Measurements from ENCODE around the gene PDIA5. TPM values are rescaled to one million over a fixed set of nuclear protein-coding genes. Genes with fewer than 3 reads are reported as not detected.

Gene PDIA5
- total RNA-seq, 2 donors from 2014 or later: 28.0 to 33.2 TPM

DNA sequence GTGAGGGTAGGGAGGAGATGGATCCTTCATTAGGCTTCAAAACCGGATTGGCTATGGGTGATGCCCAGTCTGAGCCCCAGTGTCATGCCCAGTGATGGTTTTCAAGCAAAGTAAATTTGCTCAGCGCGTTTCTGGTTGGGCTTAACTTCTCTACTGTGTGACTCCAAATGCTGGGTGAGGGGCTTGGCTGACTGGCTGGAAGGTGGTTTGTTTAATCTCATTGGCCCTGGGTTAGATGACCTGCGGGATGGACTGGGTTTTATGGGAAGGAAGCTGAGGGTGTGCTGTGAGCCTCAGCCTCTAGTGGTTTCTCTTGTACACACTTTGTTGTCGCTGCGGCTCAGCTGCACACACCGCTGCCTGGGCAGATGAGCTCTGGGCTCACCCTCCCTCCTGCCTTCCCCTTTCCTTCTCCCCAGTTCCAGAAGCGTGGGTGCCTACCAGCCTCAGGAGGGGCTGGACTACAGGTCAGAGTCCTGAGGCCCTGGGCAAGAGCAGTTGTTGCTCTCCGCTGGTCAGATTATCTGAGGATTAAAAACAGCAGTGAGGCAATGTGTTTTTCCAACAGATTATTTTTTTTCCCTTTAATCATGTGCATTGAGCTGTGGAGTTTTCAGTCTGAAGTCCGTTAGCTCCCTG, 18.6 kb downstream of the PDIA5 start:
- TF ChIP-seq, protein P1, sequence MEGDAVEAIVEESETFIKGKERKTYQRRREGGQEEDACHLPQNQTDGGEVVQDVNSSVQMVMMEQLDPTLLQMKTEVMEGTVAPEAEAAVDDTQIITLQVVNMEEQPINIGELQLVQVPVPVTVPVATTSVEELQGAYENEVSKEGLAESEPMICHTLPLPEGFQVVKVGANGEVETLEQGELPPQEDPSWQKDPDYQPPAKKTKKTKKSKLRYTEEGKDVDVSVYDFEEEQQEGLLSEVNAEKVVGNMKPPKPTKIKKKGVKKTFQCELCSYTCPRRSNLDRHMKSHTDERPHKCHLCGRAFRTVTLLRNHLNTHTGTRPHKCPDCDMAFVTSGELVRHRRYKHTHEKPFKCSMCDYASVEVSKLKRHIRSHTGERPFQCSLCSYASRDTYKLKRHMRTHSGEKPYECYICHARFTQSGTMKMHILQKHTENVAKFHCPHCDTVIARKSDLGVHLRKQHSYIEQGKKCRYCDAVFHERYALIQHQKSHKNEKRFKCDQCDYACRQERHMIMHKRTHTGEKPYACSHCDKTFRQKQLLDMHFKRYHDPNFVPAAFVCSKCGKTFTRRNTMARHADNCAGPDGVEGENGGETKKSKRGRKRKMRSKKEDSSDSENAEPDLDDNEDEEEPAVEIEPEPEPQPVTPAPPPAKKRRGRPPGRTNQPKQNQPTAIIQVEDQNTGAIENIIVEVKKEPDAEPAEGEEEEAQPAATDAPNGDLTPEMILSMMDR (IDR thresholded peaks at IDR 0.05): no peak
- no peaks in the 10 kb centered on the region for H3K9me3 ChIP-seq
- H3K27me3 ChIP-seq (replicated peaks; ENCODE audit: insufficient read depth): no peaks in the 10 kb centered on the region
- no peak for ATAC-seq (ENCODE audit: insufficient number of reproducible peaks, low FRiP score, low read depth)
- no peaks in the 10 kb centered on the region for H3K36me3 ChIP-seq
- peaks cover 46 to 100% of the 10 kb centered on the region in 2 donors for H3K4me1 ChIP-seq (ENCODE audit: control insufficient read depth in 1 of 2, low read depth in 2 of 2)
- no peak for DNase-seq (ENCODE audit: low spot score)
- peak overlapping the region in 1 of 2 donors; percentile 40 for H3K27ac ChIP-seq
- H3K4me3 ChIP-seq: no peak overlapping the region

DNA sequence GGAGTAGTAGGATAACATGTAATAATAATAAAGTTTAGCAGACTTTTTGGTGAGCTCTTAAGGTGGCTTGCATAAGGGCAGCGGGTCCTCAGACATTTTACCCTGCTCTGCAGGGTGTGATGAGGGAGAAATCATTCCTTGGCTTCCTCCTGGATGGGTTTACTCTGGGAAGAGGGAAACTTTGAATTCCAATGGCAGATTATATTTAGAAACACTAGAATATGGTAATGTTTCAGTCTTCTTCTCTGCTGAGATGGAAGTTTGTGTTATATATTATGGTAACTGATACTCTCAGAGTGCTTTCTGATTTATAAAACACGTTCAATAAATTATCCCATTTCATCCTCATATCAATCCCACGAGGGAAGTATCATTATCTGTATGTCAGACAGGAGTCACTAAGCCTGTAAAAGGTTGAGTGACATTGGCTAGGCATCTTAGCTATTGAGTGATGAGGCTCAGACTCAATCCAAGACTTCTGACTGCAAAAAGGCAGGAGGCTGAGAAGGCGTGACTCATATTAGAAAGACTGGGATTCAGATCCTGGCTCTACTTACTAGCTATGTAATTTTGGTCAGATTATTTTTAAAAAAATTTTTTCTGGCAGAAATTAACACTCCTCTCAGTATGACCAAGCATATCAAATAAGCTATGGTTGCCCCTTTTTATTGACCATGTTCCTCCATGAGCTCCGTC, 19.3 kb downstream of the PDIA5 start:
- DNase-seq (ENCODE audit: low spot score): no peak
- no peaks in the 10 kb centered on the region for H3K9me3 ChIP-seq
- H3K27me3 ChIP-seq (replicated peaks; ENCODE audit: insufficient read depth): no peaks in the 10 kb centered on the region
- peaks cover 47 to 100% of the 10 kb centered on the region in 2 donors for H3K4me1 ChIP-seq (ENCODE audit: control insufficient read depth in 1 of 2, low read depth in 2 of 2)
- H3K27ac ChIP-seq: peak overlapping the region in 1 of 2 donors; percentile 40
- TF ChIP-seq, protein P1 (IDR thresholded peaks at IDR 0.05): no peak
- no peak for ATAC-seq (ENCODE audit: insufficient number of reproducible peaks, low FRiP score, low read depth)
- no peaks in the 10 kb centered on the region for H3K36me3 ChIP-seq
- H3K4me3 ChIP-seq: no peak overlapping the region

DNA sequence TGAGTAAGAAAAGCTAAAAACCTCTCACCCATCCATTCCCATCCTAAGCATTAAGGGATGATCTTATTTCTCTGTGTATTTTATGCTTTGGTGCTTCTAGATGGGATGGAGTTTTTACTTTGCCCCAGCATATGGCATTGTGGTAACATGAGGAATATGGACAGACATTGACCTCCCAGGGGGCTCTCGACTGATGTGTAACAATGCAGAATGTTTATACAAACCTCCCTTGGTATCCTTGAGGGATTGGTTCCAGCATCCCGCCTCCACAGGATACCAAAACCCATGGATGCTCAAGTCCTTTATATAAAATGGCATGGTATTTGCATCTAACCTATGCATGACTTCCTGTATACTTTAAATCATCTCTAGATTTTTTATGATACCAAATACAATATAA, 21.6 kb downstream of the PDIA5 start:
- no peaks in the 10 kb centered on the region for H3K36me3 ChIP-seq
- no peak overlapping the region for H3K27ac ChIP-seq
- H3K27me3 ChIP-seq (replicated peaks; ENCODE audit: insufficient read depth): no peaks in the 10 kb centered on the region
- ATAC-seq (ENCODE audit: insufficient number of reproducible peaks, low FRiP score, low read depth) (no peak), DNase-seq (ENCODE audit: low spot score) (no peak)
- no peak overlapping the region for H3K4me3 ChIP-seq
- no peaks in the 10 kb centered on the region for H3K9me3 ChIP-seq
- TF ChIP-seq, protein P1 (IDR thresholded peaks at IDR 0.05): no peak
- peaks cover 38 to 87% of the 10 kb centered on the region in 2 donors for H3K4me1 ChIP-seq (ENCODE audit: control insufficient read depth in 1 of 2, low read depth in 2 of 2)

DNA sequence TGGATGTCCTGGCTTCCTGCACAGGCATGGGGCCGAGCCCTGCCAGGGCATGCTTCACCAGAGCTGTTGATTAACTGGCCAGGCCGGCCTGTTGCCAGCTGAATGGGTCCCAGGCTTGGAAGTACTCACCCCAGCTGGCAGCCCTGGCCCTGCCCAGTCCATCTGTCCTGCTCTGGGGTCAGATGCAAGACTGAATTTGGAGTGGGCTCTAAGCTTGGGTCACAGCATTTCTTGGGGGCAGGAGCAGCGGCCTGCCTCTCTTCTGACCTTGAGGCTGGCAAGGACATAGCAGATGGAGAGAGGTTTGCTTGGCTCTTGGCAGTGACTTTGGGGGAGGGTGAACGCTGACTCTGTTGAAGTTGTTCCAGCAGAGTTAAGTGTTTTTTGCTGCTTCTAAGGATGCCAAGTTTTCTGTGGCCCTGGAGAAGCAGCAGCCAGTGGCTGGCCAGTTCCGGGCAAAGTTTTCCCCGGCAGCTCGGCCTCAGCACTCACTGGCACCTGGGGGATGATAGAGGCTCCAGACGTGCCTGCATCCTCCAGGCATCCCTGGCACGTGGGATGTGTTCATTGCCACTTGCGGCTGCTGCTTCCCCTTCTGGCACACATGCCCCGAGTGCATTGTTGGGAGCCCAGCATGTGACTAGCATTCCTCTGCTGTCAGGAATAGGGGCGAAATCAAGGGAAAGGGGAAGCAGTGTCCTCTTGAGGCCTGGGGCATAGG, 22.9 kb downstream of the PDIA5 start:
- Histone ChIP-seq H3K4me1 (ENCODE audit: control insufficient read depth in 1 of 2, low read depth in 2 of 2) (peaks cover 24 to 73% of the 10 kb centered on the region in 2 donors), H3K36me3 (no peaks in the 10 kb centered on the region), H3K4me3 (peak overlapping the region; percentile 29), H3K27me3 (replicated peaks; ENCODE audit: insufficient read depth) (no peaks in the 10 kb centered on the region), H3K27ac (peak overlapping the region; percentile 66 to 67), H3K9me3 (no peaks in the 10 kb centered on the region)
- no peak for ATAC-seq (ENCODE audit: insufficient number of reproducible peaks, low FRiP score, low read depth)
- TF ChIP-seq, protein P1 (IDR thresholded peaks at IDR 0.05): no peak
- peak; percentile 21 for DNase-seq (ENCODE audit: low spot score)
